Tibial artery (tissue), 4 donors: ENCODE data around the gene RAB40C.
A peak's percentile ranks its signal among the peaks of the same experiment; 100 is the strongest.

Experiments used
- DNase-seq, 2 donors: peaks; one replicate each; pipeline ENCODE4 v3.0.0-alpha.2; 2019
- H3K27ac ChIP-seq, 2 donors: fragments of 200-600 bp; sonication (generic) in 1 of 2; 1 replicate in 1 of 2; 2 replicates in 1 of 2; pipeline ENCODE4 v1.5.1; 2018 to 2019; ENCODE audit warnings: mild to moderate bottlenecking in 1 of 2
- H3K27me3 ChIP-seq, 2 donors: fragments of 200-600 bp; sonication (generic) in 1 of 2; one replicate each; pipeline versions ENCODE4 v1.5.1 to v1.6.0; 2016 to 2019
- H3K36me3 ChIP-seq, 3 donors: fragments of 200-600 bp; sonication (generic) in 2 of 3; one replicate each; pipeline ENCODE4 v1.5.1; 2016 to 2019; ENCODE audit warnings: mild to moderate bottlenecking in 2 of 3
- H3K4me1 ChIP-seq, 4 donors: fragments of 200-600 bp; sonication (generic) in 2 of 4; 1 replicate in 3 of 4; 2 replicates in 1 of 4; pipeline ENCODE4 v1.5.1; 2016 to 2019
- H3K4me3 ChIP-seq, 2 donors: fragments of 200-600 bp; sonication (generic) in 1 of 2; 1 replicate in 1 of 2; 2 replicates in 1 of 2; pipeline ENCODE4 v1.5.1; 2018 to 2019; ENCODE audit warnings: mild to moderate bottlenecking in 2 of 2
- H3K9me3 ChIP-seq, 3 donors: fragments of 200-600 bp; sonication (generic) in 1 of 3; one replicate each; pipeline ENCODE4 v1.5.1; 2016 to 2019
- CTCF ChIP-seq, 2 experiments: fragments of 200-600 bp in 1 of 2; fragments of 450-650 bp in 1 of 2; IDR thresholded peaks; one replicate each; pipeline ENCODE4 v1.5.1; 2017 to 2019; ENCODE audit warnings: antibody characterized with exemption in 2 of 2, mild to moderate bottlenecking in 1 of 2, moderate library complexity in 1 of 2
- intact Hi-C: fragments of 100-400 bp; cut with DNase I; formaldehyde crosslinking; loops from one replicate; pipeline ENCODE4 v1.15.0; 2023; ENCODE audit warnings: low total_unique reads

RAB40C gene

GRCh38 chr16:608019-608418 lies 18.2 kb downstream of the RAB40C start:
- no peaks in the 10 kb centered on the region for H3K27me3 ChIP-seq
- no peak for DNase-seq
- no peak for TF ChIP-seq CTCF (IDR thresholded peaks at IDR 0.05)
- H3K4me1 ChIP-seq = peaks cover 0 to 4% (median 0%) of the 10 kb centered on the region in 4 donors
- H3K36me3 ChIP-seq = no peaks in the 10 kb centered on the region
- intact Hi-C loops = no loop called here
- H3K4me3 ChIP-seq = no peak overlapping the region
- H3K27ac ChIP-seq = no peak overlapping the region
- no peaks in the 10 kb centered on the region for H3K9me3 ChIP-seq

- TF ChIP-seq CTCF (IDR thresholded peaks at IDR 0.05) = no peak
- intact Hi-C loops = no loop called here
- peaks cover 0 to 4% (median 0%) of the 10 kb centered on the region in 4 donors for H3K4me1 ChIP-seq
- H3K27ac ChIP-seq = no peak overlapping the region
- no peaks in the 10 kb centered on the region for H3K36me3 ChIP-seq
- H3K9me3 ChIP-seq = no peaks in the 10 kb centered on the region
- DNase-seq = no peak
- no peak overlapping the region for H3K4me3 ChIP-seq
- H3K27me3 ChIP-seq = no peaks in the 10 kb centered on the region
These were observed 19.4 kb downstream of the RAB40C start for GRCh38 chr16:609316-609715.

GRCh38 chr16:609984-610383 lies 20.1 kb downstream of the RAB40C start:
- H3K27ac ChIP-seq = no peak overlapping the region
- intact Hi-C loops = no loop called here

GRCh38 chr16:610513-611381 lies 20.9 kb downstream of the RAB40C start:
- no peak overlapping the region for H3K4me3 ChIP-seq
- TF ChIP-seq CTCF (IDR thresholded peaks at IDR 0.05) = peak; percentile 36 to 51
- H3K27me3 ChIP-seq = no peaks in the 10 kb centered on the region
- H3K36me3 ChIP-seq = no peaks in the 10 kb centered on the region
- no peak overlapping the region for H3K27ac ChIP-seq
- H3K4me1 ChIP-seq = peaks cover 0 to 4% (median 0%) of the 10 kb centered on the region in 4 donors
- intact Hi-C loops = no loop called here
- DNase-seq = no peak
- H3K9me3 ChIP-seq = no peaks in the 10 kb centered on the region

More at GRCh38 chr16:609984-610383, 20.1 kb downstream of the RAB40C start:
- Histone ChIP-seq H3K36me3 (no peaks in the 10 kb centered on the region), H3K27me3 (no peaks in the 10 kb centered on the region), H3K4me1 (peaks cover 0 to 4% (median 0%) of the 10 kb centered on the region in 4 donors), H3K4me3 (no peak overlapping the region), H3K9me3 (no peaks in the 10 kb centered on the region)
- TF ChIP-seq CTCF (IDR thresholded peaks at IDR 0.05) = no peak
- no peak for DNase-seq

GRCh38 chr16:615122-615521 lies 25.3 kb downstream of the RAB40C start:
- intact Hi-C loops = no loop called here
- Histone ChIP-seq H3K27me3 (no peaks in the 10 kb centered on the region), H3K36me3 (peaks cover 0 to 26% (median 9%) of the 10 kb centered on the region in 3 donors), H3K27ac (no peak overlapping the region), H3K4me1 (peaks cover 0 to 4% (median 0%) of the 10 kb centered on the region in 4 donors), H3K9me3 (no peaks in the 10 kb centered on the region), H3K4me3 (no peak overlapping the region)
- no peak for DNase-seq
- no peak for TF ChIP-seq CTCF (IDR thresholded peaks at IDR 0.05)
